ENCODE data around the gene ANO8. TPM values are rescaled to one million over a fixed set of nuclear protein-coding genes. Genes with fewer than 3 reads are reported as not detected.

Gene ANO8
- total RNA-seq, 1 experiment from 2014 or later: 12.1 TPM

DNA sequence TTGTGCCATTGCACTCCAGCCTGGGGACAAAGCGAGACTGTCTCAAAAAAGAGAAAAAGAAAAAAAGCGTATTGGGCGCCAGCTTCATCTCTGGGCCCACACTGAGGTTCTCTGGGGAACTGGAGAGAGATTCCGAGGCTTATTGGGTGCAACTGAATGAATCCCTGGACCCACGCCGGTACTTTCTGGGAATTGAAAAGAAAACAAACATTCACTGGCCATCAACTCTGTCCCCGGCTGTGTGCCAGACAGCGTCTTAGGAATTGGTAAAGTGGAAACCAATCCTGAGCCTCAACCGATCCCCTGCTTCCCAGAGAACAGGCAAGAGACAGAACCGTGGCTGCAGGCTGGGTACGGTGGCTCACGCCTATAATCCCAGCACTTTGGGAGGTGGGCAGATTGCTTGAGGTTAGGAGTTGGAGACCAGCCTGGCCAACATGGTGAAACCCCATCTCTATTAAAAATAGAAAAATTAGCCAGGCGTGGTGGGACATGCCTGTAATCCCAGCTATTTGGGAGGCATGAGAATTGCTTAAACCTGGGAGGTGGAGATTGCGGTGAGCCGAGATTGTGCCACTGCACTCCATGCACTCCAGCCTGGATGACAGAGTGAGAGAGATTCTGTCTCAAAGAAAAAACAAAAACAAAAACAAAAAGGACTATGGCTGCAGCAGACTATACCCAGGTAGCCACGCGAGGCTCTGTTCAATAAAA, 8.6 kb downstream of the ANO8 start:
- BruUV-seq (replicated peaks): no TSS peak
- Histone ChIP-seq H3K4me2 (ENCODE audit: low read length) (no peak overlapping the region), H3K36me3 (ENCODE audit: low read depth, low read length) (no peaks in the 10 kb centered on the region; the same call in 1 of the 2 replicates), H3K9ac (ENCODE audit: low read length) (no peak overlapping the region), H3K27me3 (ENCODE audit: low read length) (no peaks in the 10 kb centered on the region), H3K9me3 (ENCODE audit: low read length) (no peaks in the 10 kb centered on the region), H3K4me3 (ENCODE audit: low read length) (no peak overlapping the region), H3K79me2 (ENCODE audit: low read length) (no peaks in the 10 kb centered on the region), H3K27ac (ENCODE audit: low read length) (no peak overlapping the region), H3F3A (ENCODE audit: low read length, unreplicated experiment) (no peaks in the 10 kb centered on the region), H3K4me1 (ENCODE audit: insufficient read depth, low read length) (no peaks in the 10 kb centered on the region), H3K9me2 (replicated peaks; ENCODE audit: low read length) (no peaks in the 10 kb centered on the region), H4K20me1 (ENCODE audit: low read length) (no peaks in the 10 kb centered on the region), H2AFZ (ENCODE audit: low read length) (no peak overlapping the region)
- POLR2A ChIA-PET (ENCODE audit: unreplicated experiment): no interaction called here
- DNase-seq: no peak
- intact Hi-C loops (cut with micrococcal nuclease): no loop called here
- no peak for ATAC-seq
- TF ChIP-seq EZH2phosphoT487 (IDR thresholded peaks at IDR 0.05; ENCODE audit: borderline replicate concordance, low read length) (no peak), EZH2 (IDR thresholded peaks at IDR 0.05; ENCODE audit: low read length, unreplicated experiment) (no peak)
- TF ChIP-seq, protein P1, sequence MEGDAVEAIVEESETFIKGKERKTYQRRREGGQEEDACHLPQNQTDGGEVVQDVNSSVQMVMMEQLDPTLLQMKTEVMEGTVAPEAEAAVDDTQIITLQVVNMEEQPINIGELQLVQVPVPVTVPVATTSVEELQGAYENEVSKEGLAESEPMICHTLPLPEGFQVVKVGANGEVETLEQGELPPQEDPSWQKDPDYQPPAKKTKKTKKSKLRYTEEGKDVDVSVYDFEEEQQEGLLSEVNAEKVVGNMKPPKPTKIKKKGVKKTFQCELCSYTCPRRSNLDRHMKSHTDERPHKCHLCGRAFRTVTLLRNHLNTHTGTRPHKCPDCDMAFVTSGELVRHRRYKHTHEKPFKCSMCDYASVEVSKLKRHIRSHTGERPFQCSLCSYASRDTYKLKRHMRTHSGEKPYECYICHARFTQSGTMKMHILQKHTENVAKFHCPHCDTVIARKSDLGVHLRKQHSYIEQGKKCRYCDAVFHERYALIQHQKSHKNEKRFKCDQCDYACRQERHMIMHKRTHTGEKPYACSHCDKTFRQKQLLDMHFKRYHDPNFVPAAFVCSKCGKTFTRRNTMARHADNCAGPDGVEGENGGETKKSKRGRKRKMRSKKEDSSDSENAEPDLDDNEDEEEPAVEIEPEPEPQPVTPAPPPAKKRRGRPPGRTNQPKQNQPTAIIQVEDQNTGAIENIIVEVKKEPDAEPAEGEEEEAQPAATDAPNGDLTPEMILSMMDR (conservative IDR thresholded peaks at IDR 0.05; ENCODE audit: low read depth, low read length): no peak
- CTCF ChIA-PET: no interaction called here

GRCh38 chr19:17325133-17325532, 9.5 kb downstream of the ANO8 start:
- no TSS peak for BruUV-seq (replicated peaks)
- no peak overlapping the region for H2AFZ ChIP-seq (ENCODE audit: low read length)
- TF ChIP-seq, protein P1 (conservative IDR thresholded peaks at IDR 0.05; ENCODE audit: low read depth, low read length): no peak
- no peak for TF ChIP-seq EZH2 (IDR thresholded peaks at IDR 0.05; ENCODE audit: low read length, unreplicated experiment)
- TF ChIP-seq EZH2phosphoT487 (IDR thresholded peaks at IDR 0.05; ENCODE audit: borderline replicate concordance, low read length): no peak
- H3K4me1 ChIP-seq (ENCODE audit: insufficient read depth, low read length): no peaks in the 10 kb centered on the region
- DNase-seq (no peak), ATAC-seq (no peak)
- H3K27me3 ChIP-seq (ENCODE audit: low read length): no peaks in the 10 kb centered on the region
- no peaks in the 10 kb centered on the region for H4K20me1 ChIP-seq (ENCODE audit: low read length)
- no peak overlapping the region for H3K4me3 ChIP-seq (ENCODE audit: low read length)
- H3K36me3 ChIP-seq (ENCODE audit: low read depth, low read length): peaks cover 6% of the 10 kb centered on the region
- intact Hi-C loops (cut with micrococcal nuclease): no loop called here
- ChIA-PET CTCF (no interaction called here), POLR2A (ENCODE audit: unreplicated experiment) (no interaction called here)
- H3K9me3 ChIP-seq (ENCODE audit: low read length): no peaks in the 10 kb centered on the region
- no peak overlapping the region for H3K9ac ChIP-seq (ENCODE audit: low read length)
- no peaks in the 10 kb centered on the region for H3K79me2 ChIP-seq (ENCODE audit: low read length)
- H3F3A ChIP-seq (ENCODE audit: low read length, unreplicated experiment): no peaks in the 10 kb centered on the region
- no peak overlapping the region for H3K4me2 ChIP-seq (ENCODE audit: low read length)
- no peaks in the 10 kb centered on the region for H3K9me2 ChIP-seq (replicated peaks; ENCODE audit: low read length)
- no peak overlapping the region for H3K27ac ChIP-seq (ENCODE audit: low read length)

DNA sequence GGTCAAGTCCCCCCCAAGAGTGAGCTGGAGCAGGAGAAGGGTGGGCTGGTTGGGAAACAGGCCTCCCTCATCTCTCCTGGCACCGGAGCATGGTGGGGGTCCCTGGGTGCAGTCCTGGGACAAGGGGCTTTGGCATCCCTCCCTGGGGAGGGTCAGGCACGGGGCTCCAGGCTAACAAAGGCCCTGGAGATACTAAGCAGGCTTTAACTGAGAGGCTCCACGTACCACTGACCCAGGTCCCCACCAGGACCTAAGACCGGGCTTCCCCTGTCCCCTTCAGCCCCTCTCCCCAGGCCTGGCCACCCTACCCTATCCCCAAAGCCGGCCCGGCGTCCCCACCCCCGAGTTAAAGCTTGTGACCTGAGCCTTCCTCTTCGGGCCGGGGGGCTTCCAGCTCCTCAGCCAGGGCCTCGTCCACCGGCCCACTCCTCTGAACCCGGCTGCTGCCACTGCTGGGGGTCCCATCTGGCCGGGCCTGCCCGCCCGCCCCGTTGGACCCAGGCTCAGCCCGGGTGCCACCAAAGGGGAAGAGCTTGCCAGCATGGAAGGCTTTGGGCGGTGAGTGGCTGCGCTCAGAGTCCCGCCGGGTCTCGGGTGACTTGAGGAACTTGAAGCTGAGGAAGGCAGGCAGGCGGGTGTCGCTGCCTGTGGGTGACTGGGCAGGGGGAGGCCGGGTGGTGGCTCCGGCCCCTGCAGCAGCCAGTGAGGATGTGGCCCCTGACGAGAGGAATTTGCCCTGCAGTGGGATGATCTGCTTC, 10.1 kb downstream of the ANO8 start:
- TSS peak; percentile 29 for BruUV-seq (replicated peaks)
- ChIA-PET POLR2A (ENCODE audit: unreplicated experiment) (no interaction called here), CTCF (no interaction called here)
- Histone ChIP-seq H2AFZ (ENCODE audit: low read length) (no peak overlapping the region), H3K9ac (ENCODE audit: low read length) (no peak overlapping the region), H3K4me3 (ENCODE audit: low read length) (no peak overlapping the region), H3K27ac (ENCODE audit: low read length) (no peak overlapping the region), H3F3A (ENCODE audit: low read length, unreplicated experiment) (no peaks in the 10 kb centered on the region), H3K9me3 (ENCODE audit: low read length) (no peaks in the 10 kb centered on the region), H3K9me2 (replicated peaks; ENCODE audit: low read length) (no peaks in the 10 kb centered on the region), H3K4me1 (ENCODE audit: insufficient read depth, low read length) (no peaks in the 10 kb centered on the region), H4K20me1 (ENCODE audit: low read length) (no peaks in the 10 kb centered on the region), H3K36me3 (ENCODE audit: low read depth, low read length) (peaks cover 12% of the 10 kb centered on the region), H3K79me2 (ENCODE audit: low read length) (no peaks in the 10 kb centered on the region), H3K27me3 (ENCODE audit: low read length) (no peaks in the 10 kb centered on the region), H3K4me2 (ENCODE audit: low read length) (no peak overlapping the region)
- intact Hi-C loops (cut with micrococcal nuclease): no loop called here
- no peak for ATAC-seq
- TF ChIP-seq, protein P1 (conservative IDR thresholded peaks at IDR 0.05; ENCODE audit: low read depth, low read length): no peak
- TF ChIP-seq EZH2 (IDR thresholded peaks at IDR 0.05; ENCODE audit: low read length, unreplicated experiment) (no peak), EZH2phosphoT487 (IDR thresholded peaks at IDR 0.05; ENCODE audit: borderline replicate concordance, low read length) (no peak)
- DNase-seq: no peak
